HEK293 (cell line): Measurements from ENCODE around the gene PRKCD.

ENCODE experiments used
- ZFP37 ChIP-seq: fragments of 450-650 bp; formaldehyde crosslinking; IDR thresholded peaks from 2 replicates; pipeline ENCODE4 v1.5.1; 2016; ENCODE audit warnings: missing biosample characterization, missing genetic modification characterization
- ZNF529 ChIP-seq: fragments of 450-650 bp; formaldehyde crosslinking; IDR thresholded peaks from 2 replicates; pipeline ENCODE4 v1.5.1; 2017; ENCODE audit warnings: missing genetic modification characterization, missing biosample characterization; ENCODE audit not compliant: insufficient replicate concordance
- TF ChIP-seq, protein P1 (sequence below): fragments of 450-650 bp; formaldehyde crosslinking; IDR thresholded peaks from 2 replicates; pipeline ENCODE4 v1.5.1; 2016; ENCODE audit warnings: missing biosample characterization, missing genetic modification characterization
- TF ChIP-seq, protein P2 (sequence below): fragments of 450-650 bp; formaldehyde crosslinking; IDR thresholded peaks from 2 replicates; pipeline ENCODE4 v1.5.1; 2017; ENCODE audit warnings: missing biosample characterization, missing genetic modification characterization
- TF ChIP-seq, protein P3 (sequence below): fragments of 450-650 bp; formaldehyde crosslinking; IDR thresholded peaks from 2 replicates; pipeline ENCODE4 v1.5.0; 2017; ENCODE audit warnings: missing biosample characterization, missing genetic modification characterization, borderline replicate concordance

DNA sequence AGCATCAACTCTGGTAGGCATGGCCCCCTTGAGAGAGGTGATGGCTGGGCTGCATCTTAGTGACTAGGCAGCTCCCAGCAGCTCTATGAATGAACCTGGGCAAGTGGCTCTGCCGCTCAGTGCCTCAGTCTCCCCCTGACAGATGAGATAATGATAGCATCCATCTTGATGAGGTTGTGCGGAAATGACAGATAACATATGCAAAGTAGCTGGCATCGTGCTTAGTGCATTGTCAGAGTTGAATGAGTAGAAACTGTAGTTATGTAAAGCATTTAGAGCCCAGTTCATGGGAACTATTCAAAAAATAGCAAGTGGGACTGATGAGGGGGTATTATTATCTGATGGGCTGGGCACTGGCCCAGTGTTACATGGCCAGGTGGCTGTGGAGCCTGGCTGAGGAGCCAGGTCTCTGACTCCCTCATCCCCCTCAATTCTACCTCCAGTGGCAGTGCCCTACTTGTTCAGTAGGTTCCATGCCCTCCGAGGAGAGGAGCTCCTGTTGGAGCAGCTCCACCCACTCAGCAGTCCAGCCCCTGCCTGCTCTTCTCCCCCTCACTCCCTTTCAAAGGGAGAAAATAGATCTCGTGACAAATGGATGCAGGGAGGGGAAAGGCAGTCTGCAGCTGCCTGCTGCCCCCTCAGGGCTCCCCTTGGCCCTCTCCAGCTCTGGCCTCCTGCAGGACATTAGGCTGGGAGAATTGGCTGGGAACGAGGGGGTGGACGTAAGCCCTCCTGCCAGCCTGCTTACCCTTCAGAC is 6.6 kb downstream of the PRKCD start:
- TF ChIP-seq, protein P1, sequence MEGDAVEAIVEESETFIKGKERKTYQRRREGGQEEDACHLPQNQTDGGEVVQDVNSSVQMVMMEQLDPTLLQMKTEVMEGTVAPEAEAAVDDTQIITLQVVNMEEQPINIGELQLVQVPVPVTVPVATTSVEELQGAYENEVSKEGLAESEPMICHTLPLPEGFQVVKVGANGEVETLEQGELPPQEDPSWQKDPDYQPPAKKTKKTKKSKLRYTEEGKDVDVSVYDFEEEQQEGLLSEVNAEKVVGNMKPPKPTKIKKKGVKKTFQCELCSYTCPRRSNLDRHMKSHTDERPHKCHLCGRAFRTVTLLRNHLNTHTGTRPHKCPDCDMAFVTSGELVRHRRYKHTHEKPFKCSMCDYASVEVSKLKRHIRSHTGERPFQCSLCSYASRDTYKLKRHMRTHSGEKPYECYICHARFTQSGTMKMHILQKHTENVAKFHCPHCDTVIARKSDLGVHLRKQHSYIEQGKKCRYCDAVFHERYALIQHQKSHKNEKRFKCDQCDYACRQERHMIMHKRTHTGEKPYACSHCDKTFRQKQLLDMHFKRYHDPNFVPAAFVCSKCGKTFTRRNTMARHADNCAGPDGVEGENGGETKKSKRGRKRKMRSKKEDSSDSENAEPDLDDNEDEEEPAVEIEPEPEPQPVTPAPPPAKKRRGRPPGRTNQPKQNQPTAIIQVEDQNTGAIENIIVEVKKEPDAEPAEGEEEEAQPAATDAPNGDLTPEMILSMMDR (tag by site-specific recombination) = no peak
- TF ChIP-seq ZNF529 (tag by site-specific recombination) = no peak
- TF ChIP-seq, protein P2, sequence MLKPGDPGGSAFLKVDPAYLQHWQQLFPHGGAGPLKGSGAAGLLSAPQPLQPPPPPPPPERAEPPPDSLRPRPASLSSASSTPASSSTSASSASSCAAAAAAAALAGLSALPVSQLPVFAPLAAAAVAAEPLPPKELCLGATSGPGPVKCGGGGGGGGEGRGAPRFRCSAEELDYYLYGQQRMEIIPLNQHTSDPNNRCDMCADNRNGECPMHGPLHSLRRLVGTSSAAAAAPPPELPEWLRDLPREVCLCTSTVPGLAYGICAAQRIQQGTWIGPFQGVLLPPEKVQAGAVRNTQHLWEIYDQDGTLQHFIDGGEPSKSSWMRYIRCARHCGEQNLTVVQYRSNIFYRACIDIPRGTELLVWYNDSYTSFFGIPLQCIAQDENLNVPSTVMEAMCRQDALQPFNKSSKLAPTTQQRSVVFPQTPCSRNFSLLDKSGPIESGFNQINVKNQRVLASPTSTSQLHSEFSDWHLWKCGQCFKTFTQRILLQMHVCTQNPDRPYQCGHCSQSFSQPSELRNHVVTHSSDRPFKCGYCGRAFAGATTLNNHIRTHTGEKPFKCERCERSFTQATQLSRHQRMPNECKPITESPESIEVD (tag by site-specific recombination) = no peak
- TF ChIP-seq ZFP37 (tag by site-specific recombination) = no peak
- TF ChIP-seq, protein P3, sequence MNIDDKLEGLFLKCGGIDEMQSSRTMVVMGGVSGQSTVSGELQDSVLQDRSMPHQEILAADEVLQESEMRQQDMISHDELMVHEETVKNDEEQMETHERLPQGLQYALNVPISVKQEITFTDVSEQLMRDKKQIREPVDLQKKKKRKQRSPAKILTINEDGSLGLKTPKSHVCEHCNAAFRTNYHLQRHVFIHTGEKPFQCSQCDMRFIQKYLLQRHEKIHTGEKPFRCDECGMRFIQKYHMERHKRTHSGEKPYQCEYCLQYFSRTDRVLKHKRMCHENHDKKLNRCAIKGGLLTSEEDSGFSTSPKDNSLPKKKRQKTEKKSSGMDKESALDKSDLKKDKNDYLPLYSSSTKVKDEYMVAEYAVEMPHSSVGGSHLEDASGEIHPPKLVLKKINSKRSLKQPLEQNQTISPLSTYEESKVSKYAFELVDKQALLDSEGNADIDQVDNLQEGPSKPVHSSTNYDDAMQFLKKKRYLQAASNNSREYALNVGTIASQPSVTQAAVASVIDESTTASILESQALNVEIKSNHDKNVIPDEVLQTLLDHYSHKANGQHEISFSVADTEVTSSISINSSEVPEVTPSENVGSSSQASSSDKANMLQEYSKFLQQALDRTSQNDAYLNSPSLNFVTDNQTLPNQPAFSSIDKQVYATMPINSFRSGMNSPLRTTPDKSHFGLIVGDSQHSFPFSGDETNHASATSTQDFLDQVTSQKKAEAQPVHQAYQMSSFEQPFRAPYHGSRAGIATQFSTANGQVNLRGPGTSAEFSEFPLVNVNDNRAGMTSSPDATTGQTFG = no peak
